ENCODE measurements around the gene ERRFI1. TPM values are rescaled to one million over a fixed set of nuclear protein-coding genes. Genes with fewer than 3 reads are reported as not detected.

ERRFI1 gene
- total RNA-seq, 4 donors from 2014 or later, result 63.9 to 152 (median 95.9) TPM

DNA sequence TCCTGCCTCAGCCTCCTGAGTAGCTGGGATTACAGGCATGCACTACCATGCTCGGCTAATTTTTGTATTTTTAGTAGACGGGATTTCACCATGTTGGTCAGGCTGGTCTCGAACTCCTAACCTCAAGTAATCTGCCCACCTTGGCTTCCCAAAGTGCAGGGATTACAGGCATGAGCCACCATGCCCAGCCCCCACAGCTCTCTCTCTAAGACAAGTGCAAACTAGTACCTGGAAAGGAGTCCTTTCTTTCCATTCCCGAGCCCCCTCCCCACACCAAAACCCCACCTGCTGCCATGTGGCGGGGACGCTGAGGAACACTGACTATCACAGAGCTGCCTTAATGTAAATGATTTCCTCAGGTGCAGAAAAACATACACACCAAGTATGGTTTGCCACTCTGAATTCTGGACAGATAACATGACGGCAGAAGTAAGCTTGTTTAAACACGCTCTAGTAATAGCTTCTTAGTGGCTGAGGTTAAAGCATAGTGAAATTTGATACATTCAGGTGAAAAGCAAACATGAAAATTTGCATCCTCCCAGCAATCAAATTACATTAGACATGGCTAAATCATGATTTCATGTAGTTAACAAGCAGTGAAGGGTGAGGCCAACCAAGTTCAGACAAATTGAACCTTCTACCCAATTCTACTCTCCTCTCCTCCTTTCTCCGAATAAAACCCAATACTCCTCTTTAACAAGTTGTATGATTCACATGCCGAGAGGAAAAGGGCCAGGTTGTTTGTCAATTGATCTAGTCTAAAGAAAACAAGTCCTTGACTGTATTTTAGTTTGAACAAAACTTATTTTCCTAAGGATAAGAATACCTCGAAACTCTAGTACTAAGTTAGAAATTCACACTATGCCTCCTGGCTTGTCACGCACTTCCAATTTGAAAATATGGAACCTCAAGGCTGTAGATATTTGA is 19.8 kb downstream of the ERRFI1 start:
- no peaks in the 10 kb centered on the region for H3K9me3 ChIP-seq
- TF ChIP-seq, protein P1, sequence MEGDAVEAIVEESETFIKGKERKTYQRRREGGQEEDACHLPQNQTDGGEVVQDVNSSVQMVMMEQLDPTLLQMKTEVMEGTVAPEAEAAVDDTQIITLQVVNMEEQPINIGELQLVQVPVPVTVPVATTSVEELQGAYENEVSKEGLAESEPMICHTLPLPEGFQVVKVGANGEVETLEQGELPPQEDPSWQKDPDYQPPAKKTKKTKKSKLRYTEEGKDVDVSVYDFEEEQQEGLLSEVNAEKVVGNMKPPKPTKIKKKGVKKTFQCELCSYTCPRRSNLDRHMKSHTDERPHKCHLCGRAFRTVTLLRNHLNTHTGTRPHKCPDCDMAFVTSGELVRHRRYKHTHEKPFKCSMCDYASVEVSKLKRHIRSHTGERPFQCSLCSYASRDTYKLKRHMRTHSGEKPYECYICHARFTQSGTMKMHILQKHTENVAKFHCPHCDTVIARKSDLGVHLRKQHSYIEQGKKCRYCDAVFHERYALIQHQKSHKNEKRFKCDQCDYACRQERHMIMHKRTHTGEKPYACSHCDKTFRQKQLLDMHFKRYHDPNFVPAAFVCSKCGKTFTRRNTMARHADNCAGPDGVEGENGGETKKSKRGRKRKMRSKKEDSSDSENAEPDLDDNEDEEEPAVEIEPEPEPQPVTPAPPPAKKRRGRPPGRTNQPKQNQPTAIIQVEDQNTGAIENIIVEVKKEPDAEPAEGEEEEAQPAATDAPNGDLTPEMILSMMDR (IDR thresholded peaks at IDR 0.05), result no peak
- no peak for TF ChIP-seq POLR2A (IDR thresholded peaks at IDR 0.05)
- TF ChIP-seq EP300 (IDR thresholded peaks at IDR 0.05), result no peak
- peak overlapping the region in 2 of 4 donors; percentile 80 to 82 for H3K27ac ChIP-seq
- H3K4me1 ChIP-seq, result peaks cover 0 to 31% (median 8%) of the 10 kb centered on the region in 4 donors
- no peaks in the 10 kb centered on the region for H3K27me3 ChIP-seq
- WGBS, 2 donors, result 94 to 95% methylated on average over 12 of the region's 12 CpGs
- DNase-seq (ENCODE audit: low spot score in 2 of 2), result no peak
- H3K36me3 ChIP-seq, result peaks cover 0 to 27% (median 0%) of the 10 kb centered on the region in 3 donors
- no peak overlapping the region for H3K4me3 ChIP-seq

DNA sequence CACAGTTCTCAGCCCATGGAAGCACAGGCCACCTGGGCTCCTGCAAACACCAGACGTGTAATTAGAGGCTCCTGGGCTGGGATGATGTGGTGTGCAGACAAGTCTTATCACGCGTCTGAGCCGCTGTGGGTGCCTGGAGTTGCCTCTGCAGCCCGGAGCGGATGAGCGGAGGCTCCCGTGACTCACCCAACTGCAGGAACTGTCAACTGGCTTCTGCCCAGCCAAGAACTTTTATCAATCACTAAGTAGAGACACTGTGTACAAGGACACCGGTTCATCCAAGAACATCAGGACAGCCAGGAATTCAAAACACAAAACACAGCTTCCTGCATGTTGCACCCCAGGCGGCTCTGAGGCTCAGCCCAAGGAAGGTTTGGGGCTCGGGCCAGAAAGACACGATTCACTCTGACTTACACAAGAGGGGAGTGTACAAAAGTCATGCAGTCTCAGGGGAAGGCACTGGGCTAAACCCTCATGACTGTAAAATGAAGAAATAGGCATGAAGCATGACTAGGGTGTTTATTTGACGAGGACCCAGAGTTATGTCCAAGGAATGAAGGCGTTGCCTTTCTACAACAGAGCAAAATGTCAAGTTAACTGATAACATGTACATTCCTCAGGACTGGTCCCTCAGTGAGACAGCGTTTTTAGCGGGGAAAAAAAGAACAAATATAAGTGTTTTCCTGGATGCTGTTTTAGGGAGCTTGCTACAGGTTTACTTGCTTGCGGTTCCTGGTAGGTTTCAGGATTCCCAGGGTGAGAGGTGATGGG is 21.1 kb downstream of the ERRFI1 start:
- no peaks in the 10 kb centered on the region for H3K9me3 ChIP-seq
- 35 to 40% methylated on average over 17 of the region's 17 CpGs for WGBS, 2 donors
- TF ChIP-seq, protein P1 (IDR thresholded peaks at IDR 0.05), result no peak
- TF ChIP-seq POLR2A (IDR thresholded peaks at IDR 0.05) (no peak), EP300 (IDR thresholded peaks at IDR 0.05) (peak; percentile 70 to 97)
- H3K27ac ChIP-seq, result peak overlapping the region; percentile 28 to 82 (median 69)
- peaks cover 0 to 14% (median 0%) of the 10 kb centered on the region in 3 donors for H3K36me3 ChIP-seq
- H3K27me3 ChIP-seq, result no peaks in the 10 kb centered on the region
- H3K4me3 ChIP-seq, result no peak overlapping the region
- peak; percentile 90 to 94 for DNase-seq (ENCODE audit: low spot score in 2 of 2)
- H3K4me1 ChIP-seq, result peaks cover 0 to 31% (median 8%) of the 10 kb centered on the region in 4 donors

DNA sequence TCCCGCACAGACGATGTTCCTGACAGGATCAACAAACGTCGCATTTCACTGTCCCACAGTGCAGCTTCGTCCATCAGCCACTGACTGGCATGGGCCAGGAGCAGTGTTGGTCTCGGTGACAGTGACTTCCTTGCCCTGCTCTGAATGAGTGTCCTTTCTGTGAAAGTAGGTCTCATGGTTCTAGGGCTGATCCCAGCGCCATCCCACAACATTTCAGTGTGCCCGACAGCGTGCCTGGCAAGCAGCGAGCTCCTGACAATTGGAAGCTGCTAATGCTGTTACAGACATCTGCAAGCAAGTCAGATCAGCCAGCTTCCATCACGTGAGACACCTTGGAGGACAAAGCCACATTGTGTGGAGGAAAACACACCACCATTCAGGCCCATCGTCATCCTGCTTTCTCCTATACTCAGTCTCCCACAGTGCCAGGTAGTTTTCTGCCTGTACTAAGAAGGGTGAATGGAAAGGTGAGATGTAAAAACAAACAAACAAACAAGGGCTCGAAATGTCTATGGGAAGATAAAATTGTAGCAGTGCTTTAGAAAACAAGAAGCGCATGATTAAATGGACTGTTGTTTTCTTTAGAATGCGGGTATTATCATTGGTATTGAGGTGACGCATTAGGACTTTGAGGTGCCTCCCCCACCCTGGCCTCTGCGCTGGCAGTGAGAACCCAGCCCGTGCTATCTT is 21.9 kb downstream of the ERRFI1 start:
- Histone ChIP-seq H3K4me1 (peaks cover 0 to 31% (median 8%) of the 10 kb centered on the region in 4 donors), H3K27me3 (no peaks in the 10 kb centered on the region), H3K4me3 (no peak overlapping the region), H3K36me3 (peaks cover 0 to 7% (median 0%) of the 10 kb centered on the region in 3 donors), H3K27ac (peak overlapping the region in 2 of 4 donors; percentile 80 to 82), H3K9me3 (no peaks in the 10 kb centered on the region)
- WGBS, 2 donors, result 68 to 75% methylated on average over 18 of the region's 18 CpGs
- DNase-seq (ENCODE audit: low spot score in 2 of 2), result peak in 1 of 2 donors; percentile 44
- peak in 1 of 2 donors; percentile 7 for TF ChIP-seq EP300 (IDR thresholded peaks at IDR 0.05)
- TF ChIP-seq, protein P1 (IDR thresholded peaks at IDR 0.05), result no peak
- TF ChIP-seq POLR2A (IDR thresholded peaks at IDR 0.05), result no peak

DNA sequence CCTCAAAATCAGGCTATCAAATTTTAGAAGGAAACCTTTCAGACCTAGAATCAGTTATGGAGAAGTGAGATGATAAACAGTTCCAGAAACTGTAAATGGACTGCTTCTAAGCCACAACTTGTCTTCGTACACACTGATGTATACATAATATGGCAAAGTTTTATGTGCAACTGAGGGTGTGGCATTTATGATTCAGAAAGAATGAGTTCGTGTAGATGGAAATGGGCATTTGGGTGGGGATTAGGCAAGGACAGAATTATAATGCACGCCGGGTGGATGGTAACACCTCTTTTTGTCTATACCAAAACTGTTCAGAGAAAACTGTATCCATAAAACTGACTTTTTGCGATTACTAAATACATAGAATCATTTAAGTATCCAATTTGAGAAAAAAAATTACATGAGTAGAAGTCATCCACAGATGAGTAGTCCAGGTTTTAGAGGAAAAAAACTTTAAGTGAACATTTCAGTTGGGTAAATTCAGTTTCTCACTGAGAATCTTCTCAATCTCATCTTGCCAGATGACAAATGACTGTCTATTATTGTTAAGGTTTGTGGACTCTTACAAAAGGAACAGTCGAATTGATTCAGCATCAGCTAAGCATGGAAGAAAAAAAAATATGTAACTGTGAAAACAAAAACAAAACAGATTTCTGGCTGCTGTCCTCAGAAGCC is 22.5 kb downstream of the ERRFI1 start:
- H3K4me3 ChIP-seq, result no peak overlapping the region
- no peak for DNase-seq (ENCODE audit: low spot score in 2 of 2)
- H3K36me3 ChIP-seq, result peaks cover 0 to 4% (median 0%) of the 10 kb centered on the region in 3 donors
- H3K9me3 ChIP-seq, result no peaks in the 10 kb centered on the region
- H3K27me3 ChIP-seq, result no peaks in the 10 kb centered on the region
- 84 to 87% methylated on average over 6 of the region's 6 CpGs for WGBS, 2 donors
- peak overlapping the region in 2 of 4 donors; percentile 80 to 82 for H3K27ac ChIP-seq
- H3K4me1 ChIP-seq, result peaks cover 0 to 31% (median 8%) of the 10 kb centered on the region in 4 donors
- no peak for TF ChIP-seq POLR2A (IDR thresholded peaks at IDR 0.05)
- TF ChIP-seq, protein P1 (IDR thresholded peaks at IDR 0.05), result no peak
- no peak for TF ChIP-seq EP300 (IDR thresholded peaks at IDR 0.05)

All from tibial nerve (tissue), 4 donors.